ENCODE data around the gene KIFC1. TPM values are rescaled to one million over a fixed set of nuclear protein-coding genes. Genes with fewer than 3 reads are reported as not detected.
"Not testable (repeated sequence)": the region's sequence is repeated elsewhere in the genome, so short reads cannot be mapped to it uniquely, and the experiment has no call there.

The KIFC1 gene
- total RNA-seq, 1 donor from 2014 or later: 16.7 TPM

GRCh38 chr6:33375143-33375671, 16.4 kb upstream of the KIFC1 start:
- peak; percentile 17 to 38 for DNase-seq (ENCODE audit: low read depth in 2 of 2)

- no peak for DNase-seq (ENCODE audit: low read depth in 2 of 2)
Measured at GRCh38 chr6:33377171-33377570, 14.5 kb upstream of the KIFC1 start.

- DNase-seq (ENCODE audit: low read depth in 2 of 2): not testable (repeated sequence)
Measured at GRCh38 chr6:33379184-33379583, 12.4 kb upstream of the KIFC1 start.

GRCh38 chr6:33380272-33380981, 11.2 kb upstream of the KIFC1 start:
- DNase-seq (ENCODE audit: low read depth in 2 of 2): no peak

GRCh38 chr6:33383427-33384185, 8.0 kb upstream of the KIFC1 start:
- no peak for DNase-seq (ENCODE audit: low read depth in 2 of 2)

- peak in 1 of 2 donors; percentile 39 for DNase-seq (ENCODE audit: low read depth in 2 of 2)
Measured at GRCh38 chr6:33384581-33385020, 7.0 kb upstream of the KIFC1 start.

- no peak for DNase-seq (ENCODE audit: low read depth in 2 of 2)
Measured at GRCh38 chr6:33390173-33390572, 1.4 kb upstream of the KIFC1 start.

GRCh38 chr6:33390767-33391277, 801 bp upstream of the KIFC1 start:
- no peak for DNase-seq (ENCODE audit: low read depth in 2 of 2)

GRCh38 chr6:33391922-33392594, 435 bp downstream of the KIFC1 start:
- peak in 1 of 2 donors; percentile 21 for DNase-seq (ENCODE audit: low read depth in 2 of 2)

- DNase-seq (ENCODE audit: low read depth in 2 of 2): no peak
Measured at GRCh38 chr6:33392595-33392948, 949 bp downstream of the KIFC1 start.

GRCh38 chr6:33392979-33393378, 1.4 kb downstream of the KIFC1 start:
- no peak for DNase-seq (ENCODE audit: low read depth in 2 of 2)

- no peak for DNase-seq (ENCODE audit: low read depth in 2 of 2)
Measured at GRCh38 chr6:33397541-33397940, 5.9 kb downstream of the KIFC1 start.

GRCh38 chr6:33398601-33399000, 7.0 kb downstream of the KIFC1 start:
- not testable (repeated sequence) for DNase-seq (ENCODE audit: low read depth in 2 of 2)

- DNase-seq (ENCODE audit: low read depth in 2 of 2): not testable (repeated sequence)
Measured at GRCh38 chr6:33399881-33400280, 8.3 kb downstream of the KIFC1 start.

- no peak for DNase-seq (ENCODE audit: low read depth in 2 of 2)
Measured at GRCh38 chr6:33404884-33405283, 13.3 kb downstream of the KIFC1 start.

GRCh38 chr6:33405386-33405940, 13.8 kb downstream of the KIFC1 start:
- DNase-seq (ENCODE audit: low read depth in 2 of 2): no peak

GRCh38 chr6:33406126-33406525, 14.5 kb downstream of the KIFC1 start:
- no peak for DNase-seq (ENCODE audit: low read depth in 2 of 2)

- peak; percentile 64 to 70 for DNase-seq (ENCODE audit: low read depth in 2 of 2)
Measured at GRCh38 chr6:33407132-33407718, 15.6 kb downstream of the KIFC1 start.

- DNase-seq (ENCODE audit: low read depth in 2 of 2): peak; percentile 93 to 99
Measured at GRCh38 chr6:33410050-33410710, 18.6 kb downstream of the KIFC1 start.

Measured in dermis microvascular lymphatic vessel endothelial cell (primary cell).